Activated naive CD4-positive, alpha-beta T cell treated with anti-CD3 and anti-CD28 coated beads for 36 hours (primary cell): ENCODE results near the gene ABHD4. TPM values are rescaled to one million over a fixed set of nuclear protein-coding genes. Genes with fewer than 3 reads are reported as not detected.
"Not testable (repeated sequence)": the region's sequence is repeated elsewhere in the genome, so short reads cannot be mapped to it uniquely, and the experiment has no call there.

ENCODE experiments used
- CTCF ChIA-PET: fragments of 350-600 bp; sonication (Branson Sonifier 250); formaldehyde crosslinking; loops from one replicate; lab custom pipeline; 2021; ENCODE audit warnings: antibody characterized with exemption; lab: Charles Lee
- DNase-seq: peaks from one replicate; pipeline ENCODE4 v3.0.0-alpha.2; 2020
- H3K27ac Mint-ChIP-seq: one replicate; pipeline ENCODE4 v1.8.0; 2021; ENCODE audit warnings: mild to moderate bottlenecking, mixed read lengths
- H3K27me3 Mint-ChIP-seq: one replicate; pipeline ENCODE4 v1.8.0; 2021; ENCODE audit warnings: low read depth, mixed read lengths
- H3K36me3 Mint-ChIP-seq: one replicate; pipeline ENCODE4 v1.8.0; 2021; ENCODE audit warnings: low read depth, mixed read lengths
- H3K4me1 Mint-ChIP-seq: one replicate; pipeline ENCODE4 v1.8.0; 2021; ENCODE audit warnings: low read depth, mixed read lengths
- H3K4me3 Mint-ChIP-seq: one replicate; pipeline ENCODE4 v1.8.0; 2021; ENCODE audit warnings: mild to moderate bottlenecking, moderate library complexity, mixed read lengths
- H3K9me3 Mint-ChIP-seq: one replicate; pipeline ENCODE4 v1.8.0; 2021; ENCODE audit warnings: mixed read lengths
- intact Hi-C: fragments of 100-400 bp; cut with micrococcal nuclease; formaldehyde crosslinking; loops from one replicate; pipeline ENCODE4 v1.15.1; 2023
- total RNA-seq, 2 experiments: library from RNA; stranded (reverse); gene quantifications; one replicate each; pipeline ENCODE4 v1.2.3, GENCODE V29; 2021

ABHD4 gene, protein sequence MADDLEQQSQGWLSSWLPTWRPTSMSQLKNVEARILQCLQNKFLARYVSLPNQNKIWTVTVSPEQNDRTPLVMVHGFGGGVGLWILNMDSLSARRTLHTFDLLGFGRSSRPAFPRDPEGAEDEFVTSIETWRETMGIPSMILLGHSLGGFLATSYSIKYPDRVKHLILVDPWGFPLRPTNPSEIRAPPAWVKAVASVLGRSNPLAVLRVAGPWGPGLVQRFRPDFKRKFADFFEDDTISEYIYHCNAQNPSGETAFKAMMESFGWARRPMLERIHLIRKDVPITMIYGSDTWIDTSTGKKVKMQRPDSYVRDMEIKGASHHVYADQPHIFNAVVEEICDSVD
- 10 to 100 TPM; 11.1 to 11.9 TPM for total RNA-seq

GRCh38 chr14:22598099-22598895 lies at the start of gene ABHD4:
TSS of gene ABHD4 (plus strand) at chr14:22598300. CDS start at chr14:22598307, 7 bp downstream.
- H3K36me3 Mint-ChIP-seq: peaks cover 8% of the 10 kb centered on the region
- peaks cover 28% of the 10 kb centered on the region for H3K4me1 Mint-ChIP-seq
- H3K27ac Mint-ChIP-seq: peak within 1 kb of the TSS; percentile 72
- CTCF ChIA-PET: interaction anchor here (0.6 to 4.3 kb wide), 10 partner anchors 9 to 233 kb away, joined by 3 to 33 read pairs (median 4); partner anchors contain the start of gene DAD1
- peak; percentile 75 for DNase-seq
- no peaks in the 10 kb centered on the region for H3K27me3 Mint-ChIP-seq
- H3K4me3 Mint-ChIP-seq: peak within 1 kb of the TSS; percentile 90
- no peaks in the 10 kb centered on the region for H3K9me3 Mint-ChIP-seq
- intact Hi-C loops: loop anchor here (1.0 to 2.0 kb wide), 3 partner anchors 9 to 1289 kb away; partner anchors contain the start of gene DAD1

DNA sequence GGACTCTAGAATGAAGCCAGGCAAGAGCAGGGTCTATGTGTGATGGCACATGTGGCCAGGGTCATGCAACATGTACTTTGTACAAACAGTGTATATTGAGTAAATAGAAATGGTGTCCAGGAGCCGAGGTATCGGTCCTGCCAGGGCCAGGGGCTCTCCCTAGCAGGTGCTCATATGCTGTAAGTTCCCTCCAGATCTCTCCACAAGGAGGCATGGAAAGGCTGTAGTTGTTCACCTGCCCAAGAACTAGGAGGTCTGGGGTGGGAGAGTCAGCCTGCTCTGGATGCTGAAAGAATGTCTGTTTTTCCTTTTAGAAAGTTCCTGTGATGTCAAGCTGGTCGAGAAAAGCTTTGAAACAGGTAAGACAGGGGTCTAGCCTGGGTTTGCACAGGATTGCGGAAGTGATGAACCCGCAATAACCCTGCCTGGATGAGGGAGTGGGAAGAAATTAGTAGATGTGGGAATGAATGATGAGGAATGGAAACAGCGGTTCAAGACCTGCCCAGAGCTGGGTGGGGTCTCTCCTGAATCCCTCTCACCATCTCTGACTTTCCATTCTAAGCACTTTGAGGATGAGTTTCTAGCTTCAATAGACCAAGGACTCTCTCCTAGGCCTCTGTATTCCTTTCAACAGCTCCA lies 48.7 kb upstream of the ABHD4 start:
- Mint-ChIP-seq H3K4me3 (peak overlapping the region; percentile 67), H3K4me1 (peaks cover 90% of the 10 kb centered on the region), H3K27ac (peak overlapping the region; percentile 98), H3K36me3 (peaks cover 90% of the 10 kb centered on the region), H3K9me3 (no peaks in the 10 kb centered on the region), H3K27me3 (no peaks in the 10 kb centered on the region)
- DNase-seq: no peak
- intact Hi-C loops: no loop called here
- CTCF ChIA-PET: interaction anchor here (0.7 to 8.0 kb wide), 11 partner anchors 10 to 561 kb away, joined by 3 to 67 read pairs (median 4); no protein-coding TSS in a partner anchor

- CTCF ChIA-PET: interaction anchor here (0.7 to 8.0 kb wide), 20 partner anchors 10 to 698 kb away, joined by 3 to 67 read pairs (median 4); partner anchors contain the start of gene DAD1
- intact Hi-C loops: loop anchor here (1.0 to 10.0 kb wide), 3 partner anchors 9 to 1095 kb away; partner anchors contain the start of gene CHD8
- DNase-seq: peak; percentile 89
- Mint-ChIP-seq H3K27me3 (no peaks in the 10 kb centered on the region), H3K9me3 (no peaks in the 10 kb centered on the region), H3K4me3 (peak overlapping the region; percentile 67), H3K4me1 (peaks cover 92% of the 10 kb centered on the region), H3K27ac (peak overlapping the region; percentile 98), H3K36me3 (peaks cover 85% of the 10 kb centered on the region)
Observed at GRCh38 chr14:22549981-22550673, 48.0 kb upstream of the ABHD4 start.

DNA sequence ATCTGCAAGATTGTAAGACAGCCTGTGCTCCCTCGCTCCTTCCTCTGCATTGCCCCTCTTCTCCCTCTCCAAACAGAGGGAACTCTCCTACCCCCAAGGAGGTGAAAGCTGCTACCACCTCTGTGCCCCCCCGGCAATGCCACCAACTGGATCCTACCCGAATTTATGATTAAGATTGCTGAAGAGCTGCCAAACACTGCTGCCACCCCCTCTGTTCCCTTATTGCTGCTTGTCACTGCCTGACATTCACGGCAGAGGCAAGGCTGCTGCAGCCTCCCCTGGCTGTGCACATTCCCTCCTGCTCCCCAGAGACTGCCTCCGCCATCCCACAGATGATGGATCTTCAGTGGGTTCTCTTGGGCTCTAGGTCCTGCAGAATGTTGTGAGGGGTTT lies 46.5 kb upstream of the ABHD4 start:
- H3K4me1 Mint-ChIP-seq: peaks cover 92% of the 10 kb centered on the region
- H3K27me3 Mint-ChIP-seq: no peaks in the 10 kb centered on the region
- peak overlapping the region; percentile 67 for H3K4me3 Mint-ChIP-seq
- H3K36me3 Mint-ChIP-seq: peaks cover 73% of the 10 kb centered on the region
- DNase-seq: peak; percentile 43
- CTCF ChIA-PET: interaction anchor here (1.4 to 8.0 kb wide), 8 partner anchors 12 to 43 kb away, joined by 3 to 67 read pairs (median 10); partner anchors contain the start of gene DAD1
- intact Hi-C loops: loop anchor here (2.0 to 10.0 kb wide), 2 partner anchors 15 to 1097 kb away; partner anchors contain the start of gene CHD8
- peak overlapping the region; percentile 98 for H3K27ac Mint-ChIP-seq
- H3K9me3 Mint-ChIP-seq: no peaks in the 10 kb centered on the region

DNA sequence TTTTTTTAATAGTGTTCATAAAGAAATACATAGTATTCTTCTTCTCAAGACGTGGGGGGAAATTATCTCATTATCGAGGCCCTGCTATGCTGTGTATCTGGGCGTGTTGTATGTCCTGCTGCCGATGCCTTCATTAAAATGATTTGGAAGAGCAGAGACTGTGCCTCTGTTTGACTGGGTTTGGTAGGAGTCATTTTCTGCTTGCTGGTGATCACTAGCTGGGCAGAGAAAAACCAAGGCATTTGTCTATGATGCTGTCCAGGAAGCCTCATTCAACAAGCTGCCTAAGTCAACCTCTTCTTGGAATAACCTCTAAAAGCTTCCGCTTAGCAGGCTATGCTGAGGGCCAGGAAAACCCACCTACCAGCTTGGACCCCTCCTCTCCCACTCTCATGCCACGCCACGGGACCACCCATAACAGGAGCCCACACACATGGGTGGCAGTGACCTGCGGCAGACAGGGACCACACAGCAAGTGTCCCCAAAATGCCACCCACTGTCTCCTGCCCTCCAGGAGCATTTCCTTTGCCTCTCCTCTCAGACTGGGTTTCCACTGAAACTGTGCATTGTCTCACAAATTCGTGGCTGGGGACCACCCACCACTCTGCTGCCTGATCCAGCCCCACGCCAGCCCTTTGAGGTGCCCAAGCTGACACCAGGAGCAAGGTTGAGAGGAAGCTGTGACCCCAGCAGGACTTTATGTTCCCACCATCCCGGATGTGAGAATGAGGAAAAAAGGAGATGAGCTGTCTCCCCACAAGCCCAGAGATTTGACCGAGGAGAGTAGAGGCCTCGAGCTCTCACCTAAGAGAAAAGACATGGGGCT lies 45.9 kb upstream of the ABHD4 start:
- CTCF ChIA-PET: interaction anchor here (0.6 to 8.0 kb wide), 12 partner anchors 13 to 809 kb away, joined by 3 to 67 read pairs (median 8); no protein-coding TSS in a partner anchor
- peaks cover 67% of the 10 kb centered on the region for H3K36me3 Mint-ChIP-seq
- peak overlapping the region; percentile 98 for H3K27ac Mint-ChIP-seq
- peak overlapping the region; percentile 67 for H3K4me3 Mint-ChIP-seq
- H3K4me1 Mint-ChIP-seq: peaks cover 85% of the 10 kb centered on the region
- H3K9me3 Mint-ChIP-seq: no peaks in the 10 kb centered on the region
- intact Hi-C loops: loop anchor here (10.0 kb wide), 1 partner anchor 1097 kb away; the partner anchor contains the start of gene CHD8
- DNase-seq: peak; percentile 39
- H3K27me3 Mint-ChIP-seq: no peaks in the 10 kb centered on the region

DNA sequence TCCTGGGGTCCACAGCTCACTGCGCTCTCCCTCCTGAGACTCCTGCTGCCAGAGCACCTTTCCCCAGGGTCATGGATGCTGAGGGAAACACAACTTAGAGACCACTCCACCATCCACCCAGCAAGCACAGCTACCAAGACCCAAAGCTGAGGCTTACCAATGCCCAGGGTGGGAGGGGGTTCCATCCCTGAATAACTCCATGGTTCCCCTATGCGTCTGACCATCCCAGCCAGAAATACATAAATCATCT lies 45.3 kb upstream of the ABHD4 start:
- CTCF ChIA-PET: interaction anchor here (0.6 to 8.0 kb wide), 9 partner anchors 14 to 810 kb away, joined by 3 to 67 read pairs (median 9); no protein-coding TSS in a partner anchor
- Mint-ChIP-seq H3K4me3 (peak overlapping the region; percentile 67), H3K36me3 (peaks cover 61% of the 10 kb centered on the region), H3K27ac (peak overlapping the region; percentile 98), H3K27me3 (no peaks in the 10 kb centered on the region), H3K9me3 (no peaks in the 10 kb centered on the region), H3K4me1 (peaks cover 85% of the 10 kb centered on the region)
- intact Hi-C loops: loop anchor here (10.0 kb wide), 1 partner anchor 1098 kb away; the partner anchor contains the start of gene CHD8
- DNase-seq: no peak

DNA sequence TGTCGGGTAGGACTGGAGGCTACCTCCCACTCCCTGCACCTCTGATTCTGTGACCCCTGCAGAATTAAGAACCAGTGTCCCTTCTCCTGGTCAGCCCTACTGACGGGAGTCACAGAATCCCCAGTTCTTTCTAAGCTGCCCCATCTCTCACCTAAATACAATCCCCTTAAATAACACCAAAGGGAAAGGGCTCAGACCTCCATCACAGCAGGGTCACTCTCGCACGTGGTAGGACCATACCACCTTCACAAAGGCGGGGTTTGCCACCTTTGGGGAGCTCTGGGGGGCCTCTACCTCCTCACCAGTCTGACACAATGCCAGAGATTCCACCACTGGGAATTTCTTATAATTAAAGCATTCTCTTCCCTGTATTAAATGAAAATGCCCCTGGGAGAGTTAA lies 44.7 kb upstream of the ABHD4 start:
- Mint-ChIP-seq H3K36me3 (peaks cover 54% of the 10 kb centered on the region), H3K27me3 (no peaks in the 10 kb centered on the region), H3K27ac (peak overlapping the region; percentile 98), H3K4me3 (peak overlapping the region; percentile 36), H3K4me1 (peaks cover 84% of the 10 kb centered on the region), H3K9me3 (no peaks in the 10 kb centered on the region)
- CTCF ChIA-PET: interaction anchor here (0.9 to 8.0 kb wide), 5 partner anchors 14 to 639 kb away, joined by 3 to 67 read pairs (median 12); no protein-coding TSS in a partner anchor
- intact Hi-C loops: loop anchor here (10.0 kb wide), 1 partner anchor 1099 kb away; the partner anchor contains the start of gene CHD8
- DNase-seq: no peak

- Mint-ChIP-seq H3K4me1 (peaks cover 86% of the 10 kb centered on the region), H3K36me3 (peaks cover 55% of the 10 kb centered on the region), H3K4me3 (peak overlapping the region; percentile 36), H3K27ac (peak overlapping the region; percentile 98)
- CTCF ChIA-PET: interaction anchor here (3.3 to 8.0 kb wide), 4 partner anchors 15 to 99 kb away, joined by 19 to 123 read pairs (median 44); no protein-coding TSS in a partner anchor
- H3K9me3 Mint-ChIP-seq, H3K27me3 Mint-ChIP-seq: not testable (repeated sequence)
- intact Hi-C loops: loop anchor here (10.0 kb wide), 1 partner anchor 1099 kb away; the partner anchor contains the start of gene CHD8
- DNase-seq: peak; percentile 29
Observed at GRCh38 chr14:22553861-22554497, 44.1 kb upstream of the ABHD4 start.

DNA sequence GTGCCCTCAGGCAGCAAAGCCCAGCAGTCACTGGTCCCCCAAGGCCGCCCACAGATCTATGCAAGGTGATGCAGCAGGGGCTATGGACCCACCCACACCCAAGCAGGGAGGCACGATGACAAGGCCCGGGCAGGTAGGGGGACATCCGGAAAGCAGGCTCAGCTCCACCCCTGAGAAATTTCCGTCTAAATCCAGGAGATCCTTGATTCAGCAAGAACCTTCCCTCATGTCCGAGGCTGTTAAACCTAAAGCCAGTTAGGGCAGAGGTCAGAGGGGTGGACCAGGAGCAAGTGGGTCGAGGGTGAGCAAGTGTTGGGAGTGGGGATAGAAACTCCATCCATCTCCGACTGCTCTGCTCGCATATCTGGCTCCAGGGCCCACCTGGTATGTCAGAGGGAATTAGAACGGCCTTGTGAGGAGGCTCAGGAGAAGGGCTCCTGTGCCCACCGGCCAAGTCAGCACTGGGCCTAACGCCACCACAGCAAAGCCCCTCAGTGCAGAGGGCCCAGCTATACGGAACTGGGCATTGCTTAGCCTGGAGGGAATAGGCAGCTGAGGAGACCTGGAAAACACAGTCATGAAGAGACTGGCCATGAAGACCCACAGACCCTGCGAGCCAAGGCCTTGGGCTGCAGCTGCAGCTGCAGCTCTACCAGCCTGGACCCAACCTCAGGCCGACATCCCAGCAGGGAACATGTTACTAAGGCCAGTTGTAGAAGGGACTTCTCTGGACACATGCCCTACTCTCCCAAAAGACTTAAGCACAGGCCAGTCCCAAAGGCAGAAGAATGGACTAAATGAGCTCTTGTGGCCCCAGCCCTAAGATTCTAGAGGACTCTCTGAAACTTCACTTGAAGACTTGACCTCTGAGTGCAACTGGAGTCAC lies 43.4 kb upstream of the ABHD4 start:
- Mint-ChIP-seq H3K4me3 (peak overlapping the region; percentile 74), H3K27me3 (no peaks in the 10 kb centered on the region), H3K27ac (peak overlapping the region; percentile 97), H3K9me3 (no peaks in the 10 kb centered on the region), H3K36me3 (peaks cover 49% of the 10 kb centered on the region), H3K4me1 (peaks cover 86% of the 10 kb centered on the region)
- intact Hi-C loops: loop anchor here (1.0 to 10.0 kb wide), 12 partner anchors 17 to 1100 kb away; partner anchors contain the start of genes CDH24 and CHD8
- CTCF ChIA-PET: interaction anchor here (1.3 to 3.5 kb wide), 15 partner anchors 9 to 640 kb away, joined by 3 to 123 read pairs (median 18); partner anchors contain the start of gene DAD1
- peak; percentile 33 for DNase-seq
